Fibroblast of lung (primary cell): ENCODE measurements around the gene PELI3.

ENCODE experiments used
- CTCF ChIP-seq, 2 donors: IDR thresholded peaks in 1 of 2; conservative IDR thresholded peaks in 1 of 2; 1 replicate in 1 of 2; 2 replicates in 1 of 2; pipeline ENCODE4 v1.5.1; 2011 to 2012; ENCODE audit warnings: low read length in 2 of 2, control low read depth in 1 of 2, inconsistent platforms in 1 of 2, low read depth in 1 of 2, mild to moderate bottlenecking in 1 of 2
- EZH2 ChIP-seq: IDR thresholded peaks from 2 replicates; pipeline ENCODE4 v1.5.1; 2012; ENCODE audit warnings: low read length, control low read depth, mild to moderate bottlenecking; ENCODE audit errors: missing control alignments

- TF ChIP-seq CTCF (conservative IDR thresholded peaks at IDR 0.05 in 1 of 2, IDR thresholded peaks at IDR 0.05 in 1 of 2; ENCODE audit: low read depth in 1 of 2, low read length in 2 of 2): peak in 1 of 2 donors; percentile 37
- TF ChIP-seq EZH2: no peak
Observed at GRCh38 chr11:66491315-66491935, 24.7 kb downstream of the PELI3 start.
